Common myeloid progenitor, CD34-positive (primary cell): ENCODE results near the gene TRIM62.

ENCODE experiments used
- CTCF ChIA-PET: fragments of 350-600 bp; sonication (Branson Sonifier 250); formaldehyde crosslinking; loops from one replicate; lab custom pipeline; 2021; ENCODE audit warnings: antibody characterized with exemption; lab: Charles Lee
- POLR2A ChIA-PET: fragments of 350-600 bp; sonication (Branson Sonifier 250); formaldehyde crosslinking; loops from one replicate; lab custom pipeline; 2021; ENCODE audit warnings: antibody characterized with exemption; lab: Charles Lee
- DNase-seq, 3 donors: peaks; one replicate each; pipeline versions ENCODE4 v3.0.0 to v3.0.0-alpha.2; 2013
- H3K27ac ChIP-seq, 2 experiments: 1 replicate in 1 of 2; 2 replicates in 1 of 2; pipeline ENCODE4 v1.7.0; 2013; ENCODE audit warnings: inconsistent platforms in 2 of 2, low read length in 2 of 2, mild to moderate bottlenecking in 2 of 2, low read depth in 1 of 2, moderate library complexity in 1 of 2; ENCODE audit not compliant: severe bottlenecking in 2 of 2, insufficient read depth in 1 of 2, poor library complexity in 1 of 2
- H3K27me3 ChIP-seq, 5 experiments: replicated peaks in 2 of 5; 1 replicate in 3 of 5; 2 replicates in 2 of 5; pipeline versions ENCODE4 v1.6.1 to v1.7.0; 2013; ENCODE audit warnings: low read length in 4 of 5, mild to moderate bottlenecking in 2 of 5, moderate library complexity in 2 of 5, inconsistent platforms in 1 of 5; ENCODE audit not compliant: insufficient read depth in 5 of 5, control insufficient read depth in 4 of 5
- H3K36me3 ChIP-seq, 4 experiments: 1 replicate in 2 of 4; 2 replicates in 2 of 4; pipeline versions ENCODE4 v1.6.1 to v1.7.0; 2013; ENCODE audit warnings: low read length in 3 of 4, control low read depth in 1 of 4, mild to moderate bottlenecking in 1 of 4; ENCODE audit not compliant: control insufficient read depth in 4 of 4, insufficient read depth in 4 of 4
- H3K4me1 ChIP-seq, 4 experiments: 1 replicate in 3 of 4; 2 replicates in 1 of 4; pipeline versions ENCODE4 v1.6.1 to v1.7.1; 2013; ENCODE audit warnings: low read length in 3 of 4, mild to moderate bottlenecking in 3 of 4, control low read depth in 1 of 4, inconsistent platforms in 1 of 4, moderate library complexity in 1 of 4; ENCODE audit not compliant: control insufficient read depth in 4 of 4, insufficient read depth in 4 of 4; ENCODE audit errors: control extremely low read depth in 1 of 4
- H3K4me3 ChIP-seq, 7 experiments: 1 replicate in 4 of 7; 2 replicates in 3 of 7; pipeline versions ENCODE4 v1.5.1 to v1.7.0; 2013; ENCODE audit warnings: mild to moderate bottlenecking in 7 of 7, low read length in 6 of 7, moderate library complexity in 6 of 7, inconsistent platforms in 2 of 7, low read depth in 2 of 7, control low read depth in 1 of 7; ENCODE audit not compliant: insufficient read depth in 4 of 7, control insufficient read depth in 1 of 7; ENCODE audit errors: extremely low read depth in 1 of 7
- H3K9me3 ChIP-seq, 5 experiments: 1 replicate in 4 of 5; 2 replicates in 1 of 5; pipeline versions ENCODE4 v1.6.1 to v1.7.1; 2013; ENCODE audit warnings: low read length in 4 of 5, mild to moderate bottlenecking in 2 of 5, inconsistent platforms in 1 of 5, low read depth in 1 of 5, moderate library complexity in 1 of 5; ENCODE audit not compliant: control insufficient read depth in 4 of 5, insufficient read depth in 2 of 5; ENCODE audit errors: control extremely low read depth in 1 of 5
- WGBS: methylation state at CpG from one replicate; pipeline ENCODE4 v1.1.5; 2013; ENCODE audit not compliant: insufficient coverage; 5-methylcytosine and 5-hydroxymethylcytosine counted together

Gene TRIM62

GRCh38 chr1:33180911-33181890, 642 bp downstream of the TRIM62 start:
- DNase-seq: peak; percentile 79 to 83 (median 81)
- WGBS: under 1% methylated on average over 74 of the region's 90 CpGs
- no peaks in the 10 kb centered on the region for H3K9me3 ChIP-seq
- no peak overlapping the region for H3K27ac ChIP-seq
- ChIA-PET POLR2A (interaction anchor here (0.6 to 1.6 kb wide), 3 partner anchors 35 to 168 kb away, joined by 3 read pairs; no protein-coding TSS in a partner anchor), CTCF (interaction anchor here (0.8 to 2.2 kb wide), 3 partner anchors 32 to 251 kb away, joined by 3 to 6 read pairs (median 3); no protein-coding TSS in a partner anchor)
- peaks cover 0 to 4% (median 0%) of the 10 kb centered on the region in 4 experiments for H3K36me3 ChIP-seq
- peaks cover 4 to 22% (median 18%) of the 10 kb centered on the region in 4 experiments for H3K4me1 ChIP-seq
- H3K4me3 ChIP-seq: peak overlapping the region; percentile 58 to 88 (median 72)
- H3K27me3 ChIP-seq: peaks cover 0 to 1% (median 0%) of the 10 kb centered on the region in 5 experiments

GRCh38 chr1:33180226-33180910, 1.5 kb downstream of the TRIM62 start:
- no peaks in the 10 kb centered on the region for H3K9me3 ChIP-seq
- WGBS: 34% methylated on average over 21 of the region's 28 CpGs
- H3K27ac ChIP-seq: no peak overlapping the region
- H3K27me3 ChIP-seq: peaks cover 0 to 1% (median 0%) of the 10 kb centered on the region in 5 experiments
- ChIA-PET POLR2A (interaction anchor here (0.6 kb wide), 1 partner anchor 81 kb away, joined by 3 read pairs; no protein-coding TSS in a partner anchor), CTCF (interaction anchor here (0.9 to 2.2 kb wide), 2 partner anchors 31 to 53 kb away, joined by 3 to 6 read pairs; no protein-coding TSS in a partner anchor)
- H3K4me1 ChIP-seq: peaks cover 4 to 22% (median 18%) of the 10 kb centered on the region in 4 experiments
- peak overlapping the region in 5 of 7 experiments; percentile 30 to 74 (median 50) for H3K4me3 ChIP-seq
- DNase-seq: no peak
- peaks cover 0 to 4% (median 0%) of the 10 kb centered on the region in 4 experiments for H3K36me3 ChIP-seq

- ChIA-PET POLR2A (no interaction called here), CTCF (no interaction called here)
- Histone ChIP-seq H3K36me3 (peaks cover 0 to 4% (median 0%) of the 10 kb centered on the region in 4 experiments), H3K4me3 (no peak overlapping the region), H3K4me1 (peaks cover 4 to 22% (median 18%) of the 10 kb centered on the region in 4 experiments), H3K27ac (no peak overlapping the region), H3K27me3 (no peaks in the 10 kb centered on the region), H3K9me3 (no peaks in the 10 kb centered on the region)
- DNase-seq: no peak
- WGBS: 100% methylated on average over 4 of the region's 4 CpGs
Observed at GRCh38 chr1:33178836-33179439, 2.9 kb downstream of the TRIM62 start.

GRCh38 chr1:33177996-33178540, 3.8 kb downstream of the TRIM62 start:
- H3K4me3 ChIP-seq: no peak overlapping the region
- no peaks in the 10 kb centered on the region for H3K27me3 ChIP-seq
- DNase-seq: no peak
- H3K36me3 ChIP-seq: peaks cover 0 to 4% (median 0%) of the 10 kb centered on the region in 4 experiments
- no peak overlapping the region for H3K27ac ChIP-seq
- POLR2A ChIA-PET: no interaction called here
- 94% methylated on average over 2 of the region's 3 CpGs for WGBS
- peaks cover 4 to 22% (median 18%) of the 10 kb centered on the region in 4 experiments for H3K4me1 ChIP-seq
- CTCF ChIA-PET: no interaction called here
- H3K9me3 ChIP-seq: no peaks in the 10 kb centered on the region

- no peak for DNase-seq
- H3K9me3 ChIP-seq: no peaks in the 10 kb centered on the region
- POLR2A ChIA-PET: no interaction called here
- H3K4me1 ChIP-seq: peaks cover 0 to 13% (median 12%) of the 10 kb centered on the region in 4 experiments
- H3K4me3 ChIP-seq: no peak overlapping the region
- no peak overlapping the region for H3K27ac ChIP-seq
- H3K27me3 ChIP-seq: no peaks in the 10 kb centered on the region
- CTCF ChIA-PET: no interaction called here
- peaks cover 0 to 4% (median 0%) of the 10 kb centered on the region in 4 experiments for H3K36me3 ChIP-seq
- WGBS: no CpG with 5 or more reads among the region's 4 CpGs
Observed at GRCh38 chr1:33176887-33177286, 5.0 kb downstream of the TRIM62 start.

- ChIA-PET POLR2A (no interaction called here), CTCF (no interaction called here)
- Histone ChIP-seq H3K4me3 (no peak overlapping the region), H3K4me1 (peaks cover 0 to 11% (median 11%) of the 10 kb centered on the region in 4 experiments), H3K27me3 (no peaks in the 10 kb centered on the region), H3K27ac (no peak overlapping the region), H3K9me3 (no peaks in the 10 kb centered on the region), H3K36me3 (peaks cover 0 to 4% (median 0%) of the 10 kb centered on the region in 4 experiments)
- 92% methylated on average over 9 of the region's 11 CpGs for WGBS
- DNase-seq: no peak
Observed at GRCh38 chr1:33176362-33176850, 5.4 kb downstream of the TRIM62 start.
